CD4-positive, alpha-beta memory T cell (primary cell): ENCODE data around the gene MTUS2. TPM values are rescaled to one million over a fixed set of nuclear protein-coding genes. Genes with fewer than 3 reads are reported as not detected.
"Not testable (repeated sequence)": the region's sequence is repeated elsewhere in the genome, so short reads cannot be mapped to it uniquely, and the experiment has no call there.

Experiments used
- CTCF ChIA-PET: fragments of 350-600 bp; sonication (Branson Sonifier 250); formaldehyde crosslinking; loops from one replicate; lab custom pipeline; 2021; ENCODE audit warnings: inconsistent platforms; ENCODE audit not compliant: partially characterized antibody; lab: Charles Lee
- POLR2A ChIA-PET: fragments of 350-600 bp; sonication (Branson Sonifier 250); formaldehyde crosslinking; loops from one replicate; lab custom pipeline; 2021; ENCODE audit not compliant: partially characterized antibody; lab: Charles Lee
- DNase-seq, 5 donors: peaks; one replicate each; pipeline versions ENCODE4 v3.0.0 to v3.0.0-alpha.2; 2020 to 2022; ENCODE audit warnings: mixed read lengths in 1 of 5
- H3K27ac ChIP-seq: one replicate; pipeline ENCODE4 v1.7.0; 2013; ENCODE audit warnings: low read depth, low read length
- H3K27me3 ChIP-seq: 2 replicates; pipeline ENCODE4 v1.7.0; 2013; ENCODE audit warnings: mild to moderate bottlenecking, low read length, moderate library complexity; ENCODE audit not compliant: insufficient read depth
- H3K36me3 ChIP-seq: 2 replicates; pipeline ENCODE4 v1.7.0; 2013; ENCODE audit warnings: mild to moderate bottlenecking, low read length, moderate library complexity; ENCODE audit not compliant: insufficient read depth
- H3K4me1 ChIP-seq: 2 replicates; pipeline ENCODE4 v1.7.0; 2013; ENCODE audit warnings: mild to moderate bottlenecking, low read length, moderate library complexity; ENCODE audit not compliant: insufficient read depth
- H3K4me3 ChIP-seq, 2 donors: one replicate each; pipeline ENCODE4 v1.7.0; 2013; ENCODE audit warnings: low read length in 2 of 2, mild to moderate bottlenecking in 1 of 2
- H3K9me3 ChIP-seq, 2 donors: one replicate each; pipeline ENCODE4 v1.7.0; 2013; ENCODE audit warnings: low read length in 2 of 2, control low read depth in 1 of 2; ENCODE audit not compliant: control insufficient read depth in 1 of 2
- H3K27ac Mint-ChIP-seq, 7 donors: one replicate each; pipeline ENCODE4 v1.8.0; 2020 to 2021; ENCODE audit warnings: mixed read lengths in 7 of 7, mild to moderate bottlenecking in 6 of 7, inconsistent platforms in 3 of 7, moderate library complexity in 3 of 7
- H3K27me3 Mint-ChIP-seq, 2 donors: one replicate each; pipeline ENCODE4 v1.8.0; 2020 to 2021; ENCODE audit warnings: mixed read lengths in 2 of 2
- H3K36me3 Mint-ChIP-seq, 2 donors: one replicate each; pipeline ENCODE4 v1.8.0; 2020 to 2021; ENCODE audit warnings: mixed read lengths in 2 of 2, inconsistent platforms in 1 of 2, mild to moderate bottlenecking in 1 of 2
- H3K4me1 Mint-ChIP-seq, 4 donors: one replicate each; pipeline ENCODE4 v1.8.0; 2020 to 2021; ENCODE audit warnings: mixed read lengths in 4 of 4, mild to moderate bottlenecking in 1 of 4
- H3K4me3 Mint-ChIP-seq, 8 donors: one replicate each; pipeline ENCODE4 v1.8.0; 2020 to 2021; ENCODE audit warnings: mixed read lengths in 8 of 8, mild to moderate bottlenecking in 7 of 8, moderate library complexity in 6 of 8, inconsistent platforms in 3 of 8
- H3K9me3 Mint-ChIP-seq, 8 donors: one replicate each; pipeline ENCODE4 v1.8.0; 2020 to 2021; ENCODE audit warnings: mixed read lengths in 8 of 8, mild to moderate bottlenecking in 5 of 8, inconsistent platforms in 3 of 8, moderate library complexity in 1 of 8
- intact Hi-C: fragments of 100-400 bp; cut with micrococcal nuclease; formaldehyde crosslinking; loops from one replicate; pipeline ENCODE4 v1.15.1; 2023
- polyA plus RNA-seq, 2 donors: library from polyadenylated mRNA; unstranded; fragments of 300-500 nt; fragmentation: Illumina TruSeq; gene quantifications; one replicate each; pipeline ENCODE4 v1.2.3, GENCODE V29; 2021
- total RNA-seq, 2 experiments: library from RNA; stranded (reverse); gene quantifications; one replicate each; pipeline ENCODE4 v1.2.3, GENCODE V29; 2021

Gene MTUS2
- total and polyA plus RNA-seq, 4 experiments from 2014 or later = 0.12 to 1.1 (median 0.60) TPM

GRCh38 chr13:29383476-29383875 is 563.3 kb downstream of the MTUS2 start:
- CTCF ChIA-PET = no interaction called here
- no peak overlapping the region for H3K4me3 ChIP-seq
- H3K36me3 ChIP-seq = no peaks in the 10 kb centered on the region
- H3K9me3 ChIP-seq = no peaks in the 10 kb centered on the region
- H3K36me3 Mint-ChIP-seq = no peaks in the 10 kb centered on the region
- H3K27ac Mint-ChIP-seq = no peak overlapping the region
- POLR2A ChIA-PET = no interaction called here
- peaks cover 0 to 7% (median 3%) of the 10 kb centered on the region in 8 donors for H3K9me3 Mint-ChIP-seq
- DNase-seq = no peak
- H3K4me3 Mint-ChIP-seq = no peak overlapping the region
- no peak overlapping the region for H3K27ac ChIP-seq
- H3K27me3 ChIP-seq = no peaks in the 10 kb centered on the region
- H3K4me1 Mint-ChIP-seq = no peaks in the 10 kb centered on the region
- H3K4me1 ChIP-seq = no peaks in the 10 kb centered on the region
- H3K27me3 Mint-ChIP-seq = peaks cover 2 to 3% of the 10 kb centered on the region in 2 donors
- intact Hi-C loops = no loop called here

DNA sequence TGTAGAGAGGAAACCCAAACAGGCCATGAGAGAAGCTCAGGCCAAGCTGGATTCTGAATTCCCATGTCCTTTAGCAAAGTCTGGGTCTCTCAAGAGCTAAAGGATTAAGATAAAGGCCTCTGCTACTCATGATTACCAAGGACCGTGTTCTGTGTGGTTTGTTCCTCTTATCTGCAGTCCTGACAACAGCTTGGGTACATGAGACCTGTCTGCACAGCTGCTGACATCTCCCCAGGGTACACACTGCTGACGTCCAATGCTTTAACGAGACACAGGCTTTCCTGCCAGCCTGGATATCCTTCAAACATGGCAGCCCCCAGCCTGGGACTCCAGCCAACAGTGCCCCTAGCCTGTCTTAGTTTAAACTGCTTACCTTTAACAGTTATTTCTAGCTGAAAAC is 564.3 kb downstream of the MTUS2 start:
- DNase-seq = no peak
- H3K4me3 ChIP-seq = no peak overlapping the region
- H3K36me3 ChIP-seq = no peaks in the 10 kb centered on the region
- H3K27me3 Mint-ChIP-seq = peaks cover 2% of the 10 kb centered on the region in 2 donors
- peaks cover 0 to 3% (median 0%) of the 10 kb centered on the region in 8 donors for H3K9me3 Mint-ChIP-seq
- peak overlapping the region in 1 of 7 donors; percentile 20 for H3K27ac Mint-ChIP-seq
- H3K36me3 Mint-ChIP-seq = no peaks in the 10 kb centered on the region
- no peak overlapping the region for H3K4me3 Mint-ChIP-seq
- H3K4me1 ChIP-seq = no peaks in the 10 kb centered on the region
- no peaks in the 10 kb centered on the region for H3K9me3 ChIP-seq
- intact Hi-C loops = no loop called here
- H3K27ac ChIP-seq = no peak overlapping the region
- no peaks in the 10 kb centered on the region for H3K4me1 Mint-ChIP-seq
- CTCF ChIA-PET = no interaction called here
- no peaks in the 10 kb centered on the region for H3K27me3 ChIP-seq
- POLR2A ChIA-PET = no interaction called here

- H3K4me1 ChIP-seq = no peaks in the 10 kb centered on the region
- H3K27ac Mint-ChIP-seq = no peak overlapping the region
- ChIA-PET POLR2A (no interaction called here), CTCF (no interaction called here)
- intact Hi-C loops = no loop called here
- H3K4me3 Mint-ChIP-seq = no peak overlapping the region
- H3K4me3 ChIP-seq = no peak overlapping the region
- H3K4me1 Mint-ChIP-seq = no peaks in the 10 kb centered on the region
- no peaks in the 10 kb centered on the region for H3K36me3 Mint-ChIP-seq
- no peak overlapping the region for H3K27ac ChIP-seq
- peaks cover 0 to 3% (median 0%) of the 10 kb centered on the region in 8 donors for H3K9me3 Mint-ChIP-seq
- H3K27me3 Mint-ChIP-seq = peaks cover 1 to 2% of the 10 kb centered on the region in 2 donors
- H3K27me3 ChIP-seq = no peaks in the 10 kb centered on the region
- H3K36me3 ChIP-seq = no peaks in the 10 kb centered on the region
- no peak for DNase-seq
- no peaks in the 10 kb centered on the region for H3K9me3 ChIP-seq
Measured at GRCh38 chr13:29384871-29385270, 564.7 kb downstream of the MTUS2 start.

GRCh38 chr13:29386246-29386645 is 566.1 kb downstream of the MTUS2 start:
- Histone ChIP-seq H3K4me3 (no peak overlapping the region), H3K36me3 (no peaks in the 10 kb centered on the region), H3K4me1 (no peaks in the 10 kb centered on the region), H3K27me3 (no peaks in the 10 kb centered on the region), H3K27ac (no peak overlapping the region), H3K9me3 (no peaks in the 10 kb centered on the region)
- intact Hi-C loops = no loop called here
- POLR2A ChIA-PET = no interaction called here
- no peaks in the 10 kb centered on the region for H3K4me1 Mint-ChIP-seq
- no peak overlapping the region for H3K4me3 Mint-ChIP-seq
- H3K9me3 Mint-ChIP-seq = peaks cover 0 to 2% (median 0%) of the 10 kb centered on the region in 8 donors
- no peaks in the 10 kb centered on the region for H3K36me3 Mint-ChIP-seq
- CTCF ChIA-PET = no interaction called here
- DNase-seq = no peak
- H3K27ac Mint-ChIP-seq = no peak overlapping the region
- peaks cover 1 to 2% of the 10 kb centered on the region in 2 donors for H3K27me3 Mint-ChIP-seq

GRCh38 chr13:29390598-29390997 is 570.5 kb downstream of the MTUS2 start:
- H3K4me1 ChIP-seq, H3K4me1 Mint-ChIP-seq, H3K9me3 ChIP-seq, H3K36me3 Mint-ChIP-seq, H3K4me3 ChIP-seq, intact Hi-C loops, H3K27me3 ChIP-seq, H3K27ac ChIP-seq, DNase-seq, H3K4me3 Mint-ChIP-seq, CTCF ChIA-PET, H3K36me3 ChIP-seq, H3K27ac Mint-ChIP-seq, H3K9me3 Mint-ChIP-seq, POLR2A ChIA-PET: not testable (repeated sequence)
- peaks cover 10 to 17% of the 10 kb centered on the region in 2 donors for H3K27me3 Mint-ChIP-seq

DNA sequence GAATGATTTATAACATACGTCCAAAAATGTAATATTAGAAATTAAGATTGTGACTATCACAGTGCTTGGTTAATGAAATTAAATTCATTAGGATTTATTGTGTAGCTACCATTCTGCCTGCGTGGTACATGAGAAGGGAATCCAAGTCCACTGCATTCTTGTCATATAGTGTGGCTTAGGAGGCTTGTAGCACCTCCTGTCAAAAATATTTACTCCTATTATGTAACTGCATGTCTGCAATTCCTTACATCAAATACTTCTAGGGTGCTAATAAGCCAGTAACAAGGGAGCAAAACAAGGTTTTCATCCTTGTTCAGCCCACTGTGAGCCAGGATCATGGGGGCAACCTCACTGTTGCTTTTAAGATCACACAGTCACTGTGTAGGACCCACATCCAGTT is 576.3 kb downstream of the MTUS2 start:
- Histone ChIP-seq H3K27me3 (no peaks in the 10 kb centered on the region), H3K27ac (no peak overlapping the region), H3K9me3 (no peaks in the 10 kb centered on the region), H3K36me3 (no peaks in the 10 kb centered on the region), H3K4me3 (no peak overlapping the region), H3K4me1 (no peaks in the 10 kb centered on the region)
- CTCF ChIA-PET = no interaction called here
- peaks cover 15 to 24% of the 10 kb centered on the region in 2 donors for H3K27me3 Mint-ChIP-seq
- no peak for DNase-seq
- no peaks in the 10 kb centered on the region for H3K9me3 Mint-ChIP-seq
- H3K4me1 Mint-ChIP-seq = no peaks in the 10 kb centered on the region
- H3K4me3 Mint-ChIP-seq = no peak overlapping the region
- POLR2A ChIA-PET = no interaction called here
- intact Hi-C loops = no loop called here
- H3K36me3 Mint-ChIP-seq = no peaks in the 10 kb centered on the region
- H3K27ac Mint-ChIP-seq = no peak overlapping the region

GRCh38 chr13:29397265-29397664 is 577.1 kb downstream of the MTUS2 start:
- H3K27me3 ChIP-seq = no peaks in the 10 kb centered on the region
- Mint-ChIP-seq H3K36me3 (no peaks in the 10 kb centered on the region), H3K9me3 (no peaks in the 10 kb centered on the region), H3K4me1 (peaks cover 0 to 3% (median under 1%) of the 10 kb centered on the region in 4 donors), H3K27me3 (peaks cover 13 to 24% of the 10 kb centered on the region in 2 donors), H3K27ac (no peak overlapping the region), H3K4me3 (no peak overlapping the region)
- H3K4me1 ChIP-seq = no peaks in the 10 kb centered on the region
- intact Hi-C loops = no loop called here
- no peak overlapping the region for H3K27ac ChIP-seq
- H3K4me3 ChIP-seq = no peak overlapping the region
- ChIA-PET POLR2A (no interaction called here), CTCF (no interaction called here)
- no peaks in the 10 kb centered on the region for H3K9me3 ChIP-seq
- no peak for DNase-seq
- no peaks in the 10 kb centered on the region for H3K36me3 ChIP-seq

DNA sequence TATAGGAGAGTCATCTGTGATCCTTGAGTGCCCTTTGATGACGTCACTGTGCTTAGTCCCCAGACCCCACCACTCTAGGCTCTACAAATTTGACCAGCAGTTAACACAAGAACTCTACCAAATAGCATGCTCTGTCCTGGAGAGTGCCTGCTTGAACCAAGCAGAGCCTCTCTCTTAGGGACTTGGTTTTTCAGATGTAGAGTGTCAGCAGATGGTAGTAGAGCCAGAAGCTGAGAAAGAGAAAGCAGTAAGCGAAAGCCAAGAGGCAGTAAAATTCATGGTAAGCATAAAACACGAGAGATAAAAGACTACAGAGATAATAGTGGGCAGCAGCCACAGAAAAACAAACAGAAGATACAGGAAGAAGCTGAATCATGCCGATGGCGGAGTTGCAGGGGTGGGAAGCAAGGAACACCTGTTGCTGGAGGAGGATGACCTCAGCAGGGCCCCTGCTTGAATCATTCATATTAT is 582.1 kb downstream of the MTUS2 start:
- no peaks in the 10 kb centered on the region for H3K36me3 Mint-ChIP-seq
- no peaks in the 10 kb centered on the region for H3K36me3 ChIP-seq
- peaks cover 1 to 5% of the 10 kb centered on the region in 2 donors for H3K27me3 Mint-ChIP-seq
- no peaks in the 10 kb centered on the region for H3K4me1 ChIP-seq
- H3K4me3 Mint-ChIP-seq = no peak overlapping the region
- intact Hi-C loops = no loop called here
- no peak overlapping the region for H3K4me3 ChIP-seq
- no peaks in the 10 kb centered on the region for H3K9me3 ChIP-seq
- DNase-seq = no peak
- no peak overlapping the region for H3K27ac Mint-ChIP-seq
- peaks cover 0 to 2% (median 0%) of the 10 kb centered on the region in 8 donors for H3K9me3 Mint-ChIP-seq
- CTCF ChIA-PET = no interaction called here
- H3K4me1 Mint-ChIP-seq = peaks cover 0 to 3% (median 1%) of the 10 kb centered on the region in 4 donors
- H3K27me3 ChIP-seq = no peaks in the 10 kb centered on the region
- POLR2A ChIA-PET = no interaction called here
- no peak overlapping the region for H3K27ac ChIP-seq
